ENCODE results near the gene CDK6.

DNA sequence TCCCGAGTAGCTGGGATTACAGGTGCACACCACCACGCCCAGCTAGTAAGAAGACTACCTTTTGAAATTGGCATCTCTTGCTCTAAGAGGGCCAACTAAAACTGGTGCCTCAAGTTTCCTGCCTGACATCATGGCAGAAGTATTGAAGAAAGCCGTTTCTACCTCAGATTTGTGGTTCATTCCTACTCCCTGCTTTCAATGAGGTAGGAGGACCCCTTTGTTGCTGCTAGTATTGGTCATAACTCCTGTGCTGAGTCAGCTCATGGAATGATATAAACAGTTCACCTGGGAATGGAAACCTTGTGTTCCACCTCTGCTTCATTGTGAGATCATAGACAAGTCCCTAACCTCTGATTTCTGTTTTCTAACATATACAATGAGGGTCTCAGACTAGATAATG is 82.8 kb downstream of the CDK6 start:
- TF ChIP-seq, protein P1, sequence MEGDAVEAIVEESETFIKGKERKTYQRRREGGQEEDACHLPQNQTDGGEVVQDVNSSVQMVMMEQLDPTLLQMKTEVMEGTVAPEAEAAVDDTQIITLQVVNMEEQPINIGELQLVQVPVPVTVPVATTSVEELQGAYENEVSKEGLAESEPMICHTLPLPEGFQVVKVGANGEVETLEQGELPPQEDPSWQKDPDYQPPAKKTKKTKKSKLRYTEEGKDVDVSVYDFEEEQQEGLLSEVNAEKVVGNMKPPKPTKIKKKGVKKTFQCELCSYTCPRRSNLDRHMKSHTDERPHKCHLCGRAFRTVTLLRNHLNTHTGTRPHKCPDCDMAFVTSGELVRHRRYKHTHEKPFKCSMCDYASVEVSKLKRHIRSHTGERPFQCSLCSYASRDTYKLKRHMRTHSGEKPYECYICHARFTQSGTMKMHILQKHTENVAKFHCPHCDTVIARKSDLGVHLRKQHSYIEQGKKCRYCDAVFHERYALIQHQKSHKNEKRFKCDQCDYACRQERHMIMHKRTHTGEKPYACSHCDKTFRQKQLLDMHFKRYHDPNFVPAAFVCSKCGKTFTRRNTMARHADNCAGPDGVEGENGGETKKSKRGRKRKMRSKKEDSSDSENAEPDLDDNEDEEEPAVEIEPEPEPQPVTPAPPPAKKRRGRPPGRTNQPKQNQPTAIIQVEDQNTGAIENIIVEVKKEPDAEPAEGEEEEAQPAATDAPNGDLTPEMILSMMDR (IDR thresholded peaks at IDR 0.05), result no peak
- TF ChIP-seq EP300 (IDR thresholded peaks at IDR 0.05), result no peak
